Glomerular visceral epithelial cell (primary cell): ENCODE results near the gene KCNH4.
"Not testable (repeated sequence)": the region's sequence is repeated elsewhere in the genome, so short reads cannot be mapped to it uniquely, and the experiment has no call there.

Source experiments
- DNase-seq: peaks from one replicate; pipeline ENCODE4 v3.0.0-alpha.2; 2016; ENCODE audit errors: extremely low spot score

The KCNH4 gene

DNA sequence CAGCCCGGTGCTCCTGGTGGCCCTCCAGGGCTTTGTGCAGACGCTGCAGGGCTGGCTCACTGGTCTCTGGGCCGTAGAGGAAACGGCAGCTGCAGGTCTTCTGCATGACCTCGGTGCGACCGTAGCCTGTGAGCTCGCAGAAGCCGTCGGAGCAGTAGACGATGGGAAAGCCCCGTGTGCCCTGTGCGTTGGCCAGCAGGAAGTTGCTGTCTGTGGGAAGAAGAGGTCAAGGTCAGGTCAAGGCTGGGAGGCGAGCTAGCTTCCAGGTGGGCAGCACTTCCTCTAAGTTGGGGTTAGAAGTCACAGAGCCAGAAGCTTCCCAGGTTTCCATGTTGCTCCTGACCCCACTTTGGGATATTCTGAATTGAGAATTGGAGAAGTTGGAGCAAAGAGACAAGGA, 2.1 kb downstream of the KCNH4 start:
- DNase-seq, result no peak

DNA sequence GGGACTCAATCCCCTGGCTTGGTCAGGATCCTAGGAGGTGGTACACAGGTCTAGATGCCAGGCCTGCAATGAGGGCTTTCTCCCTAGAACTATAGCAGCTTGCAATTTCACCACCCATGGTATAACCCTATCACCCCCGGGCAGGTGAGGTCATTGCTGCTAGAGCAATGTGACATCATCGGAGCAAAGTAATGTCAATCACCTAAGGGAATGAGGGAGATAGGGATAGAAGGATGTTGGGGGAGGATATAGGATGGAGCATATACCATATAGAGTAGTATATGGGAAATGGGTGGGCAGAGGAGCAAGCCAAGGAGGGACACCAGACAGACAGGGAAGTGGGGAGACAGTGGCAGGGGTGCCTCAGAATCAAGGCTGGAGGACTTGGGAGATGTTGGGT, 3.3 kb downstream of the KCNH4 start:
- no peak for DNase-seq

- no peak for DNase-seq
These were observed 6.7 kb downstream of the KCNH4 start for GRCh38 chr17:42174126-42174783.

DNA sequence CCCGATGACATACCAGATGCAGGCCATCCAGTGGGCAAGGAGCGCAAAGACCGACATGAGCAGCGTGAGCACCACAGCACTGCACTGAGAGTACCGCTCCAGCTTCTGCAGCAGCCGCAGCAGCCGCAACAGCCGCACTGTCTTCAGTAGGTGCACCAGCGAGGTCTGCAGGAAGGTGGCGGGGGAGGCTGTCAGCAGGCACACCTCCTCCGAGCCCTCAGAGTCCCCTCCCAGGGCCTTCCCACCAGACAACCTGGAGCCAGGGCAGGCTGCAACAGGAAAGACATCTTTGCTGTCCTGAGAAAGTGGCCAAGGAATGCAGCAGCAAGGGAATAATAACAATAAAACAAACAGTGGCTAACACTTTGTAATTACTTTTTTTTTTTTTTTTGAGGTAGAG, 9.1 kb downstream of the KCNH4 start:
- no peak for DNase-seq

- no peak for DNase-seq
These were observed 11.6 kb downstream of the KCNH4 start for GRCh38 chr17:42169351-42169750.

- no peak for DNase-seq
These were observed 13.1 kb downstream of the KCNH4 start for GRCh38 chr17:42167807-42168206.

DNA sequence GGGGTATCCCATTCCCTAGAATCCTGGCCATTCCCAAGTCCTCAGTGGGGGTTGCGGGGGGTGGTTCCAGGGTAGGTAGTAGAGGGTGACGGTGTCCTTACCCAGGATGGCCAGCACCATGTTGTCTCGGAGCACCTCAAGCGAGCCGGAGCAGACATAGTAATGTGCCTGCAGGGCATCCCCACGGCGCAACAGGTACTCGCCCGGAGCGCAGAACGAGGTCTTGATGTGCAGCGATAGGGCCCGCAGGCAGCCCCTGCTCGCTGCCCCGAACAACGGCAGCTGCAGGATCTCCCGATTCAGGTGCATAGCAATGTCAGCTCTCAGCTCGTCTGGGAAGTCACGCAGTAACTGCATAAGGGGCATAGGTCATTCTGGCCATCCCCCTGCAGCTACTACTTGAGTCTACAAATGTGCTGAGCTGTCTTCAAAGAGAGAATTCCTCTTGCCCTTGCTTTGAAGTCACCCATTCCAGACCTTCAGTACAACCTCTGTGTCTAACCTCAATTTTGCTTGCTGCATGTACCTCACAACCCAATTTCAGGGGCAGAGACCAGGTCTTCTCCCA, 14.7 kb downstream of the KCNH4 start:
- no peak for DNase-seq

DNA sequence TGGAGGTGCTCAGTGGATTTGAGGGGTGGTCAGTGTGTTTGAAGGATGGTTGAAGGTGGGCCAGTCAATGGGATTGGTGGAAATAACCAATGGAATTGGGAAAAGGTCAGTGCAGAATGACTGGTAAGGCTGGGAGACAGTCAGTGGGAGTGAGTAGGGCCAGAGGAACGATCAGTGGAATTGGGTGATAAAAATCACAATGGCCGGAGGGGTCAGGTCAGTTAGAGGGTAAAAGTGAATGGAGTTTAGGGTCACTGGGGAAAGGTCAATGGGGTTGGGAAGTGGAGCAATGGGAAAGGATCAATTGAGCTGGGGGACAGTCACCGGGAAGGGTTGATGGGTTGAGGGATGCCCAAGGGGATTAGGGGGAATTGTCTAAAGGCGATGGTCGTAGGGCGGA, 15.2 kb downstream of the KCNH4 start:
- no peak for DNase-seq

- no peak for DNase-seq
These were observed 17.1 kb downstream of the KCNH4 start for GRCh38 chr17:42163696-42164407.

DNA sequence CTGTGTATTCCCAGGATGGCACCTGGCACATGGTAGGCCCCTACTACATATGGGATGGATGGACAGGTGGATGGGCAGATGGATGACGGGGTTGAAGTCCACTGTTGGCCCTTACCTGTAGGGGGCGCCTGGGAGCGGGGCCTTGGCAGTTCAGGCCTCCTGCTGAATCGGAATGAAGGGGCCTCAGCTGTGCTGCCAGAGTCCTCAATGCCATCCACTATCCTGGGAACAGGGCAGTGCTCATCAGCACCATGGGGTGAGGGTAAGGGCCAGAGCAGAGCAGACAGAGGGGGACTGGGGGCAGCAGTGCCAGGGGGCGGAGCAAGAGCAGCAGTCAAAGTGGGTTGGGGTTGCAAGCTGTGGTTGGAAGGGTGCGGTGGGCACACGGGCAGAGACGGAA, 17.8 kb downstream of the KCNH4 start:
- no peak for DNase-seq

GRCh38 chr17:42160531-42160910, 20.4 kb downstream of the KCNH4 start:
- DNase-seq, result no peak

DNA sequence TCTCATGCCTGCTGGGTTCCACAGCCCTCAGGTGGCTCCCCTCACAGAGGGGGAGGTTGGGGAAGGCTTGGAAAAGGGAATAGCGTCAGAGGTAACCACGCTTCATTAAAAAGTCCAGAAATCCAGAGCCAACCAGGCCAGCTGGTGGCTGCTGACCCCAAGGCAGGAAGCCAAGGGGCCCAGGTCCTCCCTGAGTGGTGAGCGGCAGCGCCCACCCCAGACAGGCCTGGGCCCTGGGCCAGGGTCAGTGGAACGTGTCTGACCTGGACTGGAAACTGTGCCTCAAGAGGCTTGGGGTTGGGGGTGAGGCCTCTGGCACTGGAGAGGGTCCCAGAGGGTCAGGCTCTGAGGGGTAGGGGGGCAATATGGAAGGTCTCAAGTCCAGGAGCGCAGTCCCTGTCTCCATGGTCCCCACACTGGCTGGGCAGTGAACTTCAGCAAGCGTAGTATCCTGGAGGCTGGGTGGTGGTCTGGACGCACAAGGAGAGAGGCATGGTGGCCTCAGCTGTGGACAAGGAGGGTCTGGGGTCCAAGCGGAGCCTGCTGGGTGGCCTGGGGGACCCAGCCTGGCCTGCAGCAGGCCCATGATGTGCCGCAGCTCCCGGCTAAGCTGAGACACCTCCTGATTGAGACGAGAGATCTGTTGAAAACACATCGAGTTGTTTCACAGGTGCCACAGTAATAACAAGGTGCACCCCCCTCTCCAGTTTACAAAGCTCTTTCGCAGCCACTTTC, 21.0 kb downstream of the KCNH4 start:
- no peak for DNase-seq

DNA sequence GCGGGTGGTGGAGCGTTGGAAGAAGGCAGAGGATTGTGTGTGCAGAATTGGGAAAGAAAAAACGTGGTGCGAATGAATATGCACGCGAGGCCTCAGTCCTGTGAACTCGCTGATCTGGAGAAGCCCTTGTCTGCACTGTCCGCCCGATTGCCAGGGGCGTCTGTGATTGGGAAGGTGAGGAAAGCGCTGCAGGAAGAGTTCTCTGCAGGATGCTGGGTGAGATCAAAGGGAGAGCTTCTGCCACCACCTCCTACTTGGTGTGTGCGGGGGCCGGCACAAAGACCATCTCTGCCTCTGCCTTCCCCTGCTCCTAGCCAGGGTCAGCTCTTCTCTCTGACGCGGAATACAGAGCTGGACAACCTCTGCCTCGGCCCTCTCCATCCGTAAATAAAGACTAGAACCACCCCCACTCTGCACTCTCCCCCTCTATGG, 25.3 kb downstream of the KCNH4 start:
- no peak for DNase-seq

DNA sequence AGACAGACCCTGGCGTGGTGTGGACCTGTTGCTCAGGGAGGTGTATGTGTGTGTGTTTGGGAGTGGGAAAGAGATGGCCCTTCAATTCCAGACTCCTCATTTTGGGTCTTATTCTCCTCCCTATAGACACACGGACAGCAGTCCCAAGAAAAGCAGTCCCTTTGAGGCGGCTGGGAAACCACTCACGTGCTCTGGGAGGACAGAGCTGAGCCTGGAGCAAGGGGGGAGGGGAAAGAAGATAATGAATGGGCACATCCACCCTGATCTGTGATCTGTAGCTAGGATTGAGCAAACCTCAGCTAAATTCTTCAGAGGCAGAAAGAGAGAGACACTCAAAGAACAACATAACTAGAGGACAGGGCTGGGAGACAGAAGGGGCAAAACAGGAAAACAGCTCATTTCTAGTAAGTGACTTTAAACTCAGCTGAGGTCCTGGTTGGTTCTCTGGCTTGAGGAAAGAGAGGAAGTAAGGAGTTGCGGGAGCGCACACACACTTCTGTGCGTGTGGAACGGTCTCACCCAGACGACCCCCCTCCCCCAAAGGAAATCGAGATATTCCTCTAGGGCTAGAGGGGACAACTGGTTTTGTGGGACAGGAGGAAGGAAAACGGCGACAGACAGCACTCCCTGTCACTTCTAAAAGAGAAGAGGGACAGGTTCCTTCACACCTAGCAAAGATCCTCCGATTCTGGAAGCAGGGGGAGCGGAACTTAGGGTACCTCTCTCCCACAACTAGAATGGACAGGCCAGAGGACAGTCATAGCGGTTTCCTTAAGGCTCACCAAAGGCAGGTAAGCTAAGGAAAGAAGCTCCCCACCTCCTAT, 26.8 kb downstream of the KCNH4 start:
- no peak for DNase-seq

DNA sequence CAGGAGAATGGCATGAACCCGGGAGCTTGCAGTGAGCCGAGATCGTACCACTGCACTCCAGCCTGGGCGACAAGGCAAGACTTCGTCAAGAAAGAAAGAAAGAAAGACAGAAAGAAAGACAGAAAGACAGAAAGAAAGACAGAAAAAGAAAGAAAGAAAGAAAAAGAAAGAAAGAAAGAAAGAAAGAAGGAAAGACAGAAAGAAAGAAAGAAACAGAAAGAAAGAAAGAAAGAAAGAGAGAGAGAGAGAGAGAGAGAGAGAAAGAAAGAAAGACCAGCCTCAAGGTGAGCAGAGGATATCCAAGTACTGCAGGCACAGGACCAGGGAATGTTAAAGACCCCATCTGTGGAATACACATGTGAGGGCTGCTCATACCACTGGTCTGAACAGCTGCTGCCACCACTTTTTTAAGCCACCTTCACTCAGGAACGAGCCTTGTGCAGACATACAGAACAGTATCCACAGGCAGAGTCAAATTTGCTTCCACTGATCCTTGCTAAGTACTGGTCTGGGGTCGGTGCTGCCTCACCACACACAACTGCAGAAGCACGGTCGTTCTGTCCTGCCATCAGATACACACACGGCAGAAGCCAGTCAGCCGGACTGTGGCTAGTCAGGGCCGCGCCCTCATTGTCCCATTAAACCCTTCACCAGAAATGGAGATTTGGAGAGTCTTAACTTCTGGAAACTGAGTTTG, 33.9 kb downstream of the KCNH4 start:
- no peak for DNase-seq

DNA sequence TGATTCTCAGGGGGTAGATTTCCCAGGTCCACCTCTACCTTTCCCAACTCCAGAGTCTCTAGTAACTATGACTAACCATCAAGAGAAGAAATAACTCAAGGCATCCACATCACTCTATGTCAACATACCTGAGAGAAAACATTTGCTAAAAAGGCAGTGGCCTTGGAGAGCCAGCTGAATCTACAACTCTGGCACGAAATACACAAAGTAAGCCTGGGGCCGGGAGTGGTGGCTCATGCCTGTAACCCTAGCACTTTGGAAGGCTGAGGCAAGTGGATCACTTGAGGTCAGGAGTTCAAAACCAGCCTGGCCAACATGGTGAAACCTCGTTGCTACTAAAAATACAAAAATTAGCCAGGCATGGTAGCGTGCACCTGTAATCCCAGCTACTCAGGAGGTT, 37.8 kb downstream of the KCNH4 start:
- not testable (repeated sequence) for DNase-seq

DNA sequence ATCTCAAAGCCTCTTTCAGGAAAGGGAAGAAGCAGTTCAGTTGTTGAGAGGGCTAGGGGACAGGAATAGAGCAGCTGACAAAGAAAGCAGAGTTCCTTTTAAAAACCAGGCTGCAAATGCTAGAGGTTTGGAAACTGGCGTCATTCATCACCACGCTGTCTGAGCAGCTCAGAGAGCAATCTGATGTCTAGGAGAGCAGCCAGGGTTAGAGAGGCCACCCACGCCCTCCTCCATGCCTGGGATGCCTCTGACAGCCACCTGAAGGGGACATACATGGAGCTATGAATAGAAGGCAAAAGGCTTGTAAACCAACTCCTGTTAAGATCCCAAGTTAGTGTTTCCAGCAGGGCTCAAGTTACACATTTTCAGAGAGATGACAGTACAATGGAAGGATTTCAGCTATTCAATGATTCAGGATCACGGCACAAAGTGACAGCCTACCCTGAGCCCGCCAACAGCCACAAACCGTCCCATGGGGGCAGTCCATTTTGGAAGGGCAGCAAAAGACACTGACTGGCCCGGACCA, 38.5 kb downstream of the KCNH4 start:
- DNase-seq, result no peak

DNA sequence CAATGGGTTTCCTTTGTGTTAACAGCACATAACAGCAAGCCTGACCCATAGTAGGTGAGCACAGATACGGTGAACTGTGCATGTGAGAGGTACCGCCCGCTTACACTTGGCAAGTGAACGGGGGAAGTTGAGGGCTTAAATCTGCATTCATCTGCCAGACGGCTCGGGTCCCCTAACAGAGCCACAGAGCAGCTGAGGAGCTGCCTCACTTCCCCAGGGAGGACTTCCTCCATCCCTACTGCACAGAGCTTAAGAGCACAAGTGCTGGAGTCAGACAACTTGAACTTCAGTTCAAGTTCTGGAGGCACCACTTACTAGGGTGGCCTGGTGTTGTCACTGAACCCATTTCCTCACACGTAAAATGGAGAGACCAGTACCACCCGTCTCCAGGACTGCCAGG, 39.6 kb downstream of the KCNH4 start:
- DNase-seq, result no peak

- not testable (repeated sequence) for DNase-seq
These were observed 40.3 kb downstream of the KCNH4 start for GRCh38 chr17:42140690-42141089.

DNA sequence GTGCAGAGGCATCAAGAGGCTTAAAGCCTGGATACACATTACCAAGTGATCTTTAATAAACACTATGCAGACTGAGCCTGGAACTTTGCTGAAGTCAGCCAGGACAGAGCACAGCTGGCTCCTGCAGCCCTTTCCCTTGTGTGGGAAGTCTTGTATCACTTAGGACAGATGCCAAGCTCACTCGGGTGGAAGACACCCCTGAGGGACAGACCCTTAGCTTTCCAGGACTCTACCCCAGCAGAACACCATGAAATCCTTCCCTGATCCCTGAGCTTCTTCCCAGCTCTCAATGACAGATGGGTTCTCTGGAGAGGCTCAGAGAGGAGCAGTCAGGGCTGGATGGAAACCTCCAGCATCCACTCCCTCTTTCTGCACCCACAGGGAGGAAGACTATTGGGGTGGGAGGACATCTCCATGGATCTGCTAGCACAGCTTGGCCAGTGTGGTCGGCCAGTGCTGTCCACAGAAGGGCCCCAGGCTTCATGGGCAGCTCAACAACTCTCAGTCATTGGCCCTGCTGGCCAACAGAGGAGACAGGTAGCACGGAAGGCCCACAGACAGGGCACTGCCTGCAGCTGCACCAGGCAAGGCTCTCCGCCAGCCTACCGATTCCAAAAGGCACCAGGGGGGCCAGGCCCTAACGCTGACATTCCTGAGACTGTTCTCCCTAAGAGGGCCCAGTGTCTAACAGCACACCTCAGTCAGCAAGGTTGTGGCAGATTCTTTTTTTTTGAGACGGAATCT, 42.0 kb downstream of the KCNH4 start:
- no peak for DNase-seq
